ENCODE results near the gene ALDH16A1. TPM values are rescaled to one million over a fixed set of nuclear protein-coding genes. Genes with fewer than 3 reads are reported as not detected.

ALDH16A1 gene
- total RNA-seq, 1 experiment from 2014 or later = 51.7 TPM

GRCh38 chr19:49488046-49488862, 35.2 kb downstream of the ALDH16A1 start:
- Histone ChIP-seq H3K23me2 (ENCODE audit: insufficient read length, low read depth, low read length, poor library complexity, severe bottlenecking) (peaks cover 13% of the 10 kb centered on the region), H3K79me2 (ENCODE audit: insufficient read depth, low read length) (peaks cover 18% of the 10 kb centered on the region), H3K18ac (ENCODE audit: insufficient read length, low read depth, low read length) (peak overlapping the region; percentile 91), H3K4ac (ENCODE audit: low read depth, low read length) (no peak overlapping the region; the same call in 1 of the 2 replicates), H2BK5ac (ENCODE audit: insufficient read length, low read length) (peak overlapping the region; percentile 97), H2BK15ac (ENCODE audit: low read depth, low read length) (no peak overlapping the region), H4K8ac (replicated peaks; ENCODE audit: insufficient read length, low read depth, low read length) (no peak overlapping the region), H3T11ph (ENCODE audit: low read length) (no peak overlapping the region), H3K9ac (ENCODE audit: extremely low read depth, insufficient read length, low read length) (peak overlapping the region; percentile 100), H3K56ac (ENCODE audit: insufficient read length, low read depth, low read length) (peak overlapping the region; percentile 91), H3K27ac (ENCODE audit: insufficient read length, low read depth, low read length) (peak overlapping the region; percentile 59), H4K20me1 (ENCODE audit: control insufficient read depth, insufficient read depth, insufficient read length) (no peaks in the 10 kb centered on the region), H3K9me3 (ENCODE audit: control insufficient read depth, low read depth, low read length) (no peaks in the 10 kb centered on the region), H3K23ac (ENCODE audit: insufficient read length, low read depth, low read length) (no peak overlapping the region), H2BK120ac (ENCODE audit: low read depth, low read length, poor library complexity, severe bottlenecking) (no peak overlapping the region), H2BK12ac (ENCODE audit: insufficient read length, low read depth, low read length) (no peak overlapping the region), H3K4me2 (ENCODE audit: insufficient read depth, insufficient read length, low read length) (peak overlapping the region; percentile 100), H4K91ac (ENCODE audit: insufficient read length, low read depth, low read length) (peak overlapping the region; percentile 49), H4K5ac (ENCODE audit: insufficient read length, low read depth, low read length) (peak overlapping the region; percentile 91), H2BK20ac (ENCODE audit: low read depth, low read length, poor library complexity, severe bottlenecking) (no peak overlapping the region), H3K79me1 (ENCODE audit: insufficient read depth, low read depth, low read length, poor library complexity, severe bottlenecking) (no peaks in the 10 kb centered on the region), H3K14ac (ENCODE audit: insufficient read depth, low read length) (peak overlapping the region; percentile 99), H3K4me1 (ENCODE audit: insufficient read depth, low read length) (no peaks in the 10 kb centered on the region), H3K27me3 (ENCODE audit: insufficient read depth, low read length) (no peaks in the 10 kb centered on the region), H2AK5ac (ENCODE audit: insufficient read length, low read length) (peak overlapping the region; percentile 27), H2AFZ (ENCODE audit: low read length) (no peak overlapping the region)
- TF ChIP-seq CTCF (conservative IDR thresholded peaks at IDR 0.05) = no peak
- peak overlapping the region; percentile 91 to 96 for H3K4me3 Mint-ChIP-seq
- WGBS (ENCODE audit: extremely low coverage, insufficient read length, low lambda C conversion rate) = no CpG with 5 or more reads among the region's 26 CpGs
- H3K4me1 Mint-ChIP-seq = peaks cover 13 to 20% of the 10 kb centered on the region in 2 experiments
- peaks cover 12 to 14% of the 10 kb centered on the region in 2 experiments; a peak in 4 of 5 replicates for H3K9me3 Mint-ChIP-seq
- no peak for DNase-seq
- H3K36me3 Mint-ChIP-seq (ENCODE audit: insufficient read depth in 1 of 3, low read depth in 3 of 3) = peaks cover 52 to 58% (median 55%) of the 10 kb centered on the region in 3 experiments
- H3K27me3 Mint-ChIP-seq (ENCODE audit: low read depth) = peaks cover 11% of the 10 kb centered on the region; the same call in 1 of the 2 replicates
- peak overlapping the region; percentile 99 to 100 (median 100) for H3K27ac Mint-ChIP-seq

Data from H9 (cell line).